Stimulated activated naive CD4-positive, alpha-beta T cell (primary cell): ENCODE measurements around the gene DUSP1.

Experiments used
- DNase-seq, 6 experiments: peaks; one replicate each; lab custom pipeline; 2025; lab: John Stamatoyannopoulos, UW

Gene DUSP1

DNA sequence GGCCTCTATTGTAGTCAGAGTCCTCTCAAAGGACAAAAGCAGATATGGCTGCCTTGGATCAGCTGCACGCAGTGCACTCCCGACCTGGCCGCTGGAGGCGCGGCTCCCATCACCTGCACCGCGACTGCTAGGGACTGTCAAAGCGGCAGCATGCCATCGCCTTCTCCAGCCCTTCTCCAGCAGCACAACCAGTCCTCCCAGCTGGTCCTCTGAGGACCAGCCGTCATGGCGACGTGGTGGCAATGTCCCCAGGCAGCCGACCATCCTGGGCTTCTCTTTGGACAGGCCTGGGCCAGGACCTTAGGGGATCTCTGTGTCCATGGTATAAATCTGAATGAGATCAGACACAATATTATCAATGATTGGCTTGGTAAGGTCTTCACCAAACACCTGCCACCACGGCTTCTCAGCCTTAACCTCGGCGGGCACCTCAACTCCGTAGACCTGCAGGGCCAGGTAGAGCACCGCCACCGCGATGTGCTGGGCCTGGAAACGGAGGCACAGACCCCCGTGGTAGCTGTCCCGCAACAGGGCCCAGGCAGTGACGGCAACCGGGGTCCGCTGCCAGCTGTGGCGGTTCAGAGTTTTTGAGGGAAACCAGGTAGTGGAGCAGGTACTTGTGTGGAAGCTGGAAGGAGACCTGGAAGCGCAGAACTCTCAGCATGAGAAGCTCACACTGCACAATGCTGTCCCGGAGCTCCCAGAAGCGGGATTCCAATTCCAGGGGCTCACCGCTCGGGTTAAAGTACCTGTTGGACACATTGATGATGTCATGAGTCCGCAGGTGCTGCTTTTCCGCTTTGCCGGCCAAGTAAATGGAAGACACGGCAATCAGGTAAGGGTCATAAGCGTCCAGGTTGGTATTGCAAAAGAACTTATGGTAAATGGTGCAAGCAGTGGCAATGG lies 8.5 kb downstream of the DUSP1 start:
- DNase-seq: no peak

DNA sequence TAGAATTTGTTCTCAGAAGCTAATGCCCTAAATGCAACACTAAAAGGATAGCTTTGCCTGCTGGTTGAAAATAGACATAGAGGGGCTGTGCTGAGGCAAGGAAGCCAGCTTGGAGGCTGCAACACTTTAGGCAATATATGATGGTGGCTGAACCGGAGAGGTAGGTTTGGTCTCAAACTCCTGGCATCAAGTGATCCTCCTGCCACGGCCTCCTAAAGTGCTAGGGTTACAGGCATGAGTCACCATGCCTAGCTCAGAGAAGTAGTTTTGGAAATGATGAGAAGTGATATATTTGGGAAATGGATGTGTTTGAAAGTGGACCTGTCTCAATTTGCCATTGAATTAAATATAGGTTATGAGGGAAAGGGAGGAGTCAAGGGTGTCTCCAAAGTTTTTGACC lies 10.0 kb downstream of the DUSP1 start:
- DNase-seq: no peak

DNA sequence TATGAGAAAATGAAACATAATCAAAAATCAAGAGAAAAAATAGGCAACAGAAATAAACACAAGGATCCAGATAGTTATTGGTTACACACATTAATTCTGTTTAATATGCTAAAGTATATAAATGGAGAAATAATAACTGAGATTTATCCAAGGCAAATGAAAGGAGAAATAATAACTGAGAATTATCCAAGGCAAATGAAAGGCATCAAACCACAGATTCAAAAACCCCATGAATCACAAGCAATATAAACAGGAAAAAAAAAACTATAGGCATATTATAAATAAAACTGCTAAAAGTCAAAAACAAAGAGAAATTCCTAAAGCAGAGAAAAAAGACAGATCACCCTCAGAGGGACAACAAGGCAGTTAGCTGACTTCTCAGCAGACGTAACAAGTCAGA lies 10.9 kb downstream of the DUSP1 start:
- DNase-seq: no peak

DNA sequence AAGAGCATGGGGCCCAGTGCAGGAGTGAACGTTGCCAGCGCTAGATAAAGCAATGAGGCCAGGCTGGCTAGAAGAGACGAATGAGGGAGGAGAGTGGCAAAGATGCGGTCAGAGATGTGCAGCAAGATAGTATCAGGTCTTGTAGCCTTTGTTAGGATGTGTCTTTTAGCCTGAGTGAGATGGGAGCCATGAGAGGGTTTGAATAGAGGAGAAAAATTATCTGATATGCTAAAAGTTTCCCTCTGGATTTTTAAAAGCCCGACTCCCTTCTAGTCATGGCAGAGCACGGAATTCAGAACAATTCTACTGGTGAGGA lies 12.2 kb downstream of the DUSP1 start:
- no peak for DNase-seq

DNA sequence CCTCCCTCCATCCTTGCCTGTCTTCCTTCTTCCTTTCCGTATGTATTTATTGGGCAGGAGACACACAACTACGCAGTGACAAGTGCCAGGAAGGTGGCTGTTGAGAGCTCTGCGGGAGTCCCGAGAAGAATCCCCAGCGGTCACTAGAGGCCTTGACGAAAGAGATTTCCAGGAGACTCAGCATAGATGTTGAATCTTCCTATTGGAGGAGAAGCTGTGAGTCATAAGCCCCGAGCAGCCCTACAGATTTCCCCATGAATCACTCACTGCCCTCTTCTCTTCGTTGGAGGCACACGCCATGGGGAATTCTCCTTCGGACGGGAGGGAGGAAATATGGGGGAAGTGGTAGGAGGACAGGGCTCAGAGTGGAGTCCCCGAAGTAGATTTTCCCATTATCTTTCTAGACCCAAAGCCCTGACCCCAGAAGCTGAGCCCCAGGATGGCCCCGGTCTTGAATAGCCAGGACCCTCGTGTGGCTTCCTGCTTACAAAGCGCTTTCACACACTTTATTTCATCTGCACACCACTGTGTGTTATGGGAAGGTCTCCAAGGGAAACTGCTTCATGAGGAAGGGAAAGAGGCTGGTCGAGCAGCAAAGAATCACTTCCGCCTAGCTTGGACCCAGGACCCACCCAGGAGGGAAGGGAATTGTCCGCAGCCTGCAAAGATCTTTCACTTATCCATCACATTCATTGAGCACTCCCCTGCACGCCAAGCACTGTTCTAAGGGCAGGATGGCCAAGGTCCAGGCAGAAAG lies 12.7 kb downstream of the DUSP1 start:
- no peak for DNase-seq

DNA sequence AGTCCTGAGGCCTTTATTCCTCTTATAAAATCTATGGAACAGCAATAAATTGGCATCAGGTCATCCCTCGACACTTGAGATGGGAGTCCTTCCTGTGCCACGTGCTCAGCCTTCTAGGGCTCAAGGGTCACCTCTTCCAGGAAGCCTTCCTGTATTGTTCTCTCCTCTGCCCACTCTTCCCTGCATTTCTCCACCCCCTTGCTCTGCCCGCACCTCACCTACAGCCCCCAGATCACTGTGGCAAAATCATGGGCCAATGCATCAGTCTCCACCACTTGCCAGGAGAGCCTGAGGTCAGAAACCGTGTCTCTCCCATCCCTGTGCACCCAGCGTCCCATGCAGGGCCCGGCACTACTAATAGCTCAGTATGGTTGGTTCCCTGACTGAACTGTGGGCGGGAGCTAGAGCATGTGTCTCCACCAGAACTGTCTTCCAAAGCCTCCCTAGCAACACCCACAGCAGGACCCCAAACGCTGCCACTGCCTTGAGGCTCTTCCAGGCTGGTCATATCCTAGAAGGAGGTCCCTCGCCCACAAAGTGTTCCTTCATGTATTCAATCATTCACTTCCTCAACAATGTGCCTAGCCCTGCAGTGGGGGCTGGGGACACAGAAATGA lies 13.5 kb downstream of the DUSP1 start:
- no peak for DNase-seq

DNA sequence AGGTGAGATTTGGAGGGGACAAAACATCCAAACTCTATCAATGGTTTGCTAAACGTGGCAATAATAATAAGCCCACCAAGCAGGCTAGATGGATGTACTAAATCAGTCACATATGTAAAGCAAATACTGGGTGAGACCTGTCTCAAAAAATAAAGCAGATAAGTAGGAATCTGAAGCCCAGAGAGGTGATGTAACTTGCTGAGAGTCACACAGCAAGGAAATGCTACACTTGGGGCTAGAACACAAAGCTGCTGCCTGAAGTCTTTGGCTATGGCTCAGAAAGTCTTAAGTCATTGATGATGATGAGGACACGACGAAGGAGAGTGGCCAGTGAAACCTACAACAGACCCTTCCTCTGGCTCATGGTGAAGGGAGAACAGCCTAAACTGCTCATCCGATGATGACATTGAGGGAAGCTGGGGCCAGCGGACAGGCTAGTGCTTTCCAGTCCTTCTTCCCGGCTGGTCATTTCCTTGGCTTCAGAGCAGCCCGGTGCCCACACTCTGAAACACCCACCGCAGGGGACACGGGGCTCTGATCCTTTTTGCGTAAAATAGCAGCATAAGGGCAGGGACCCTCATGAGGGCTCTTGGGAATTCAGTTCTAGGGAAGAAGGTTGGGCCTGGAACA lies 14.1 kb downstream of the DUSP1 start:
- DNase-seq: no peak

DNA sequence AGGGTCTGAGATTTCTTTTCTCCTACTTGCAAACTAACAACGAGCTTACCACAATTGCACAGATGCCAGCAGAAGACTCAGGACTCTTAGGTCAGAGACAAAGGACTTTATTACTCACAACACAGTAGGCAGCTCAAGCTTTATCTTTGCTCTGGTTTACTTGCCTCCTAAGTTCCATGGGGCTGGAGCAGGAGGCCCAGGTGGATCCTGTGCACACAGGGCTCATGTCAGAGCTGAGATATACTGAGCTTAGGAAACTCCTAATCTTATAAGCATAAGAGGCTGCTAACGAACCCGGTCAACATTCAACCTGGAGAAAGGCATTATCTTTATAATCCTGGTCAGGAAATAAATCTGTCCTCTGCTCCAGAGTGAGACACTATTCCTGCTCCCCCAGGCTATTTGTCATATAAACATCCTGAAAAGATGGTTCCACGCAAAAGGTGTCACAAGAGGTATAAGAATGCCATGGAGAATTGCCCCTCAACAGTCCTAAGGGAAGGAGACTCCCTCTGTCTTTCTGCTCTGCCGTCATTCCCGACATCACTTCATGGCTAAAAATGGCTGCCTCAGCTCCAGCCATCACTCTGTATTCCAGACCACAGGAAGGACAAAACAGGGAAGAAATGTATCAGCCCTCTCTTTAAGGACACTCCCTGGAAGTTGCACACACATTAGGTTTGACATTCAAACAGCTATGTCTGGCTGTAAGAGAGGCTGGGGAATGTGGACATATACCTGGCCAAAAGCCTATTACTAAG lies 16.2 kb downstream of the DUSP1 start:
- DNase-seq: no peak

DNA sequence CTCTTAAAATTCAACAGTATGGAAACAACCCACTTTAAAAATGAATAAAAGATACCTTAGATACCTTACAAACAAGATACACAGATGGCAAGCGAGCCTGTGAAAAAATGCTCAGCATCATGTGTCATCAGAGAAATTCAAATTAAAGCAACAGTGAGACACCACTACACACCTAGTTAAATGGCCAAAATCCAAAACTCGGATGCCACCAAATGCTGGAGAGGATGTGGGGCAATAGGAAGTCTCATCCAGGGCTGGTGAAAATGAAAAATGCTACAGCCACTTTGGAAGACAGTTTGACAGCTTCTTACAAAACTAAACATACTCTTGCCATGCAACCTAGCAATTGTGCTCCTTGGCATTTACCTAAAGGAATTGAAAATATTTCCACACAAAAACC lies 17.9 kb downstream of the DUSP1 start:
- DNase-seq: no peak

DNA sequence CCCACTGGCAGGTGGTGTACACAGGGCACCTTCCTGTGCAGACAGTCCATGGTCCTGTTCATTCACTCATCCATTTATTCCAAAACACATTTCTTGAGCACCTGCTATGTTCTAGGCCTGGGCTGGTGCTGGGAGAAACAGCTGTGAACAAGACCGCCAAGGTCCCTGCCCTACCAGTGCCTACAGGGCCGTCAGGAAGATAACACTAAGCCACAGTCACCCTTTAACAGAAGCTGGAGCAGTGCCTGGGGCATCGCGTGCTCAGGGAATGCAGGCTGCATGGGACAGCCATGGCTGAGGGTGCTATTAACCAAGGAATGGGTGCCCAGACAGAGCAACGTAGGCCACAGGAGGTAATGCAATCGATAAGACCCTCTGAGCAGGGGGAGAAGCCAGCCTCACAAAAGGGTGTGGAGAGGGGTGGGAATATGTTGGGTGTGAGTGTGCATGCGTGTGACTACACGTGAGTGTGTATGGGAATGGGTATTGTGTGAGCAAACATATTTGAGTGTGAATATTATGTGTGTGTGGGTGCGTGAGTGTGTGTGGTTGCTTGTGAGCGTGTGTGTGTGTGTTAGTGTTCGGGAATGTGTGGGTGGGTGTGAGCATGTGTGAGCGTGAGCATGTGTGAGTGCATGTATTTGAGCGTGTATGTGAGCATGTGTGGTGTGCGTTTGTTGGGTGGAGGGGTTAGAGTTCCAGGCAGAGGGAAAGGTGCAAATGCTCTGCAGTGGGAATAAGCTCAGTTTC lies 19.1 kb downstream of the DUSP1 start:
- no peak for DNase-seq

DNA sequence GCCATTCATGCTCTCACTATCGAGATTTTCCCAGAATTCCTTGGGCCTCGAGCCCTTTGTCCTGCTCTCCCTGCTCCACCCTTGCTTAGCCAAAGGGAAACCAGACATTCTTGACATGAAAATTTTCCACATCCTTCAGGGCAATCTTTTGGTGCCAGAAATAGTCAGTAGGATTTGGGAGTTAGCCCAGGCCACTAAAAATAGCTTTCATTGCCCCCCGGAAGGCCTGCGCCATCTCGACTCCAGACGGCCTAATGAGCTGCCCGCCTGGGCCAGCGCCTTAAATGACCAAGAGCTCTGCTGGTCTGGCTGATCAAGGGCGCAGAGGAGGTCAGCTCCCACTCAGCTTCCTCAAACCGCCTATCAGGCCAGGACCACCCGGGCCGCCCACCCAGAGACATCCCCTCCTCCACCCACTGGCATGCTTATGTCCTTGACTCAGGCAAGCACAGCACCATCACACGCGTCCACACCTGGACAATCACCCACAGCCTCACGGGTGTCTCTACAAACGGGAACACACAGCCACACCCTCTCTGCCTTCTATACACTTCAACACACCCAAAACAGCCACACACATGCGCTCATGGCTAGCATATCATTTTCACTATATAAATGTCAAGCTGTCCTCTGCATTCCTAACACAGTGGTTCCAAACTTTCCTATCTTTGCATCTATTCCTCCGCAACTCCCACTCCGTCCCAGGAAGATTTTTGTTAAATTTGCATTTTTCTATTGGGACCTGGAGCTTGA lies 20.9 kb downstream of the DUSP1 start:
- DNase-seq: no peak

DNA sequence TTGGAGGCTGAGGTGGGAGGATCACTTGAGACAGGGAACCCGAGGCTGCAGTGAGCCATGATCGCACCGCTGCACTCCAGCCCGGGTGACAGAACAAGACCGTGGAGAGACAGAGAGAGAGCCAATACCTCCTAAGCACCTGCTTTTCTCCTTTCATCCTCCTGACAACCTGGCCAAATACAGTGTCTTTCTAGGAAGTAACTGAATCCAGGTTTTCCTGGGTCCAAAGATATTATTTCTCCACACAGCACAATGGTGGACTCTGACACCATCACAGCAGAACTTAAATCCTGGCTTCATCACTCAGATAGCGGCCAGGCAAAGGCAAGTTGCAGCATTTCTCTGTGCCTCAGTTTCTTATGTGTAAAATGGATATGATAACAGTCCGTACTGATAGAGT lies 21.9 kb downstream of the DUSP1 start:
- DNase-seq: no peak

DNA sequence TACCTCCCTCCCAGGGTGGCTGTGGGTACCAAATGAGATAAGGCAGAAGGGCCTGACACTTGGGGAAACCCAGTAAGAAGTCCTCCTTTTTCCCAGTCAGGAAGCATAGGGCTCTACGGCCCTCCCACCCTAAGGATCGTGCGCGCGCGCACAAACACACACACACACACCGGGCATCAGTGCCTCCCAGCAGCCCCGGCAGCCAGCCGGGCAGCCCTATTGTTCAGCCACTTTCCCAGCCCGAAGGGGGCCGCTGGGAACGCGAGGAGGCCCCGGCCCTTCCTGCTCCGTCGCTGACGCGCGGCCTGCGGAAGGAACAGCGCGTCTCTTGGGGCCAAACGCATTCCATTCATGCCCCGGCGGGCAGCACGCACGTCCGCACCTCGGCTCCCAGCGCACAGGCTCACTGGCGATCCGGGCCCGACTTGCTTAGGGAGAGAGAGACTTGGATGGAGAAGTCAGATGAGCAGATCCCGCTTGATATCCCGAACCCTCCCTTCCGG lies 22.6 kb downstream of the DUSP1 start:
- DNase-seq: no peak

DNA sequence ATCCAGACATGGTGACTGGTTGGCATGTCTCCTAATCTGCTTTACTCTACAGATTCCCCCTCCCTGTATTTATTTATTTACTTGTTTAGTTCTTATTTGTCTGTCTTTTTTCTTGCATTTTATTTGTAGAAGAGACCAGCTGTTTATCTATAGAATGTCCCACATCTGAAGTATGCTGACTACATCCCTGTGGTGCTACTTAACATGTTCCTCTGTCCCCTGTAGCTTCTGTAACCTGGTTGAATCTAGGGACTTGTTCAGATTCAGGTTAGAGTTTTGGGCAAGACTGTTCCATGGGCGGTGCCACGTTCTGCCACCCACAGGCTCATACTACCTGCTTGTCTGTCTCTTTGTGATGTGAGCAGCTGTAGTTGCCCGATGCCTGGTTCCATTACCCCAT lies 23.5 kb downstream of the DUSP1 start:
- DNase-seq: no peak

DNA sequence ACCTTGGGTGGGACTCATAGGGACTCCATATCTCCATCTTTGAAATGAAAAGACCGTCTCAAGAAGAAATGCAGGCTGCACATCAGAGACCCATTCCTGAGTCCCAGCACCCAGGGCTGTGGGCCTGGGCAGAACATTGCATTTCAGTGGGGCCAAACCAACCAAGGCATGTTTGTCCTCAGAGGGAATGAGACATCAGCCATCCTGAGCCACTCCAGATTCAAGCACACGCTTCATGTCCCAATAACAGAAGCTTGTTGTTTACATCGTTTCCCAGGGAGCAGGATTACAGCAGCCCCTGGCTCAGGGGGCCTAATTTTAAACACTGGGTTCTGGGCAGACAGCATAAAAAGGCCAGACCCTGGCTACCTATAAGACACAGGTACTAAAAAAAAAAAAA lies 24.3 kb downstream of the DUSP1 start:
- no peak for DNase-seq

DNA sequence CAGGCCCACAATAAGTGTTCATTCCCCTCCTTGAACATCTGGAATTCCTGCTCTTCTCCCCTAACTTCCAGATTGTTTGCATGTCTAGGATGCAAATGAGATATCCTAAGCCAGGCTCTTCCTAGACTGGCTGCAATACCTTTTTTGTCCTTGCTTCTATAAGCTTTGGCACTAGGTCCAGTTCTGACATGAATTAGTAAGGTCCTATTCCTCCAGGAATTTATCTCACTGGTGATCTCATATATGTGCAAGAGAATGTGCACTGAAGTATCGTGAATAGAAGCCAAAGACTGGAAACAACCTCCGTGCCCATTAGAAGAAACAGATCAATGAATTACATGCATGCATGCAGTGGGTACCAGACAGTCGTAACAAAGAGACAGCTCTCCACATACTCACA lies 25.2 kb downstream of the DUSP1 start:
- no peak for DNase-seq

DNA sequence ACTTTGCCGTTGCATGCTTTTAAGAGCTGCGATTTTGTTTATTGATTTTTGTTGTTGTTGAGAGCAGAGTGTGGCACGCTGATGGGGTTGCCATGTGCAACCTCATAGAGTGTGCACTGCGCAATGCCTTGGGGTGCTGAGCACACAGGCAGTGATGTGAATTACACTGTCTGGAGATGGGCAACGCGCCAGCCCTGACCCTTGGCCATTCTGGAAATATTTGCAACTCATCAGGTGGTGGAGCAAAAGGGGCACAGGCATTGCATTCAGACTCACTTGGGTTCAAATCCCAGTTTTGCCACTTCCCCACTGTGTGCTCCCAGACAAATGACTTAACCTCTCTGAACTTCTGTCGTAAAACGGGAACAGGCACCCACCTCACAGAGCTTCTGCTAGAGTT lies 25.6 kb downstream of the DUSP1 start:
- DNase-seq: no peak

DNA sequence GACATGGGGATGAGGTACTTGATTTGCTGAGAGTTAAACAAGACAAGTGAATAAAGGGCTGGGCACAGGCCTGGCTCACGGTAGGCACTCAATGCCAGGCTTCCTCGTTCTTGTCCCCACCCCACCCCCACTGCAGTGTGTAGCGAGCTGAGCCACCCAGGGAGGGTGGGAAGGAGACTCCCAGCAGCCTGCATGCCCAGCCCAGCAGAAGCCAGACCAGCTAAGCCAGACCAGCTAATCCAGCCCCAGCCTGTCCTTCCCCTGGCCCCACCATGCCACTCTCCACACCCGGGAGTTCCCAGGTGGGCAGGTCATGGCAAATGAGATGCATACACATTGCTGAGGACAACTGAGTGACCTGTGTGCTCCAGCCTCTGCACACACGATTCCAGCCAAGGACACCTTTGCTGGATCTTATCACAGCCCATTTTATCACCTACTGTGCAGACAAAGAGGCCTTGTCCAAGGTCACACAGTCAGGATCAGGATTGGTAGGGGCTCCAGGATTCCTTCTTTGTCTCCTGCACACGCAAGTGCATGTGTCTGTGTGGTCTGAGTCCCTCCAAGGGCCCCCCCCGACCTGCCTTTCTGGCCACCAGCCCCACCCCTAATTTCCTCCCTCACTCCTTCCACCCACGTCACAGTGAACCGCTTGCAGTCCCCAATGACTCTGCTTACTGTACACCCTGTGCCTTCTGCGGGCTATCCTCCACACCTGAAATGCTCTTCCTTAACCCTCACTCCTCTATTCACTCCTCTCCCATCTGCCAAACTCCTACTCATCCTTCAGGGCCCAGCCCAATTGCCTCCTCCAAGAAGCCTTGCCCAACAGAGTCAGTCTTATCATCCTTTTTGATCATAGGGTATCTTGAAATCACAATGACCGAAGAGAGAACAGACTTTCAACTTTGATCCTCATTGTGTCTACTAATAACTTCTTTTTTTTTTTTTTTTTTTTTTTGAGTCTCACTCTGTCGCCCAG lies 26.6 kb downstream of the DUSP1 start:
- no peak for DNase-seq
